AG04450 (cell line): Measurements from ENCODE around the gene DHX34. TPM values are rescaled to one million over a fixed set of nuclear protein-coding genes. Genes with fewer than 3 reads are reported as not detected.
"Not testable (repeated sequence)": the region's sequence is repeated elsewhere in the genome, so short reads cannot be mapped to it uniquely, and the experiment has no call there.

Experiments used
- CTCF ChIA-PET: fragments of 300-600, 350-600 bp; formaldehyde crosslinking; extraction: SDS; loops from one replicate; lab custom pipeline; 2022; ENCODE audit warnings: antibody characterized with exemption, inconsistent platforms; lab: Charles Lee
- POLR2A ChIA-PET: fragments of 350-600 bp; formaldehyde crosslinking; extraction: SDS; loops from one replicate; lab custom pipeline; 2021; ENCODE audit warnings: antibody characterized with exemption, inconsistent platforms; lab: Yijun Ruan, JAX
- DNase-seq: peaks from one replicate; pipeline ENCODE4 v3.0.0-alpha.2; 2011; ENCODE audit warnings: low read depth, low spot score
- H3K27ac ChIP-seq: one replicate; pipeline ENCODE4 v1.5.1; 2012; ENCODE audit warnings: low read depth, low read length, control low read depth
- H3K27me3 ChIP-seq: one replicate; pipeline ENCODE4 v1.6.0; 2012; ENCODE audit warnings: low read length; ENCODE audit not compliant: control insufficient read depth, insufficient read depth
- H3K4me3 ChIP-seq: 2 replicates; pipeline ENCODE4 v1.5.1; 2011; ENCODE audit warnings: mild to moderate bottlenecking, low read depth, low read length, control low read depth
- H3K9me3 ChIP-seq: 2 replicates; pipeline ENCODE4 v1.5.1; 2012; ENCODE audit warnings: low read length; ENCODE audit not compliant: control insufficient read depth, insufficient read depth
- CTCF ChIP-seq: IDR thresholded peaks from 2 replicates; pipeline ENCODE4 v1.5.1; 2011; ENCODE audit warnings: low read depth, low read length, control low read depth, inconsistent platforms
- polyA plus RNA-seq: library from polyadenylated mRNA; depleted of rRNA; stranded (reverse); fragments of >200 nt; gene quantifications from 2 replicates; pipeline ENCODE4 v1.2.3, GENCODE V29; 2011

Gene DHX34
- polyA plus RNA-seq, 1 experiment: 4.2 TPM

GRCh38 chr19:47406711-47407416 is 57.7 kb downstream of the DHX34 start:
- H3K27ac ChIP-seq: no peak overlapping the region
- peaks cover 8% of the 10 kb centered on the region; the same call in 1 of the 2 replicates for H3K9me3 ChIP-seq
- H3K27me3 ChIP-seq: no peaks in the 10 kb centered on the region
- TF ChIP-seq CTCF: no peak
- ChIA-PET CTCF (no interaction called here), POLR2A (no interaction called here)
- no peak overlapping the region for H3K4me3 ChIP-seq
- no peak for DNase-seq

- Histone ChIP-seq H3K9me3 (peaks cover 8% of the 10 kb centered on the region; the same call in 1 of the 2 replicates), H3K27ac (no peak overlapping the region), H3K27me3 (no peaks in the 10 kb centered on the region), H3K4me3 (no peak overlapping the region)
- CTCF ChIA-PET: no interaction called here
- DNase-seq: no peak
- no peak for TF ChIP-seq CTCF
- POLR2A ChIA-PET: no interaction called here
Observed at GRCh38 chr19:47407417-47407774, 58.3 kb downstream of the DHX34 start.

- H3K9me3 ChIP-seq: peaks cover 8% of the 10 kb centered on the region; the same call in 1 of the 2 replicates
- DNase-seq: no peak
- H3K4me3 ChIP-seq: no peak overlapping the region
- ChIA-PET CTCF (no interaction called here), POLR2A (no interaction called here)
- H3K27ac ChIP-seq: no peak overlapping the region
- no peak for TF ChIP-seq CTCF
- no peaks in the 10 kb centered on the region for H3K27me3 ChIP-seq
Observed at GRCh38 chr19:47408156-47408938, 59.2 kb downstream of the DHX34 start.

- POLR2A ChIA-PET: interaction anchor here (0.7 kb wide), 1 partner anchor 295 kb away, joined by 5 read pairs; no protein-coding TSS in a partner anchor
- no peak for TF ChIP-seq CTCF
- H3K27me3 ChIP-seq: no peaks in the 10 kb centered on the region
- H3K4me3 ChIP-seq: no peak overlapping the region
- no peak overlapping the region for H3K27ac ChIP-seq
- peaks cover 8% of the 10 kb centered on the region; the same call in 1 of the 2 replicates for H3K9me3 ChIP-seq
- no peak for DNase-seq
- CTCF ChIA-PET: interaction anchor here (0.8 to 1.2 kb wide), 2 partner anchors 19 to 62 kb away, joined by 3 to 4 read pairs; partner anchors contain the start of gene DHX34
Observed at GRCh38 chr19:47411101-47411500, 62.0 kb downstream of the DHX34 start.

- DNase-seq, POLR2A ChIA-PET, H3K27me3 ChIP-seq, H3K9me3 ChIP-seq, H3K27ac ChIP-seq, H3K4me3 ChIP-seq: not testable (repeated sequence)
- CTCF ChIA-PET: interaction anchor here (0.8 to 1.2 kb wide), 2 partner anchors 20 to 62 kb away, joined by 3 to 4 read pairs; partner anchors contain the start of gene DHX34
Observed at GRCh38 chr19:47411696-47412095, 62.6 kb downstream of the DHX34 start.
